IPS DF 4.7 (cell line): ENCODE results near the gene NR3C1.

Experiments used
- DNase-seq: peaks from one replicate; pipeline ENCODE4 v3.0.0-alpha.2; 2013; ENCODE audit warnings: low spot score; ENCODE audit errors: extremely low read depth

The NR3C1 gene

GRCh38 chr5:143403593-143404415 lies at the start of gene NR3C1:
NR3C1 (minus strand) TSS chr5:143403686; CDS start chr5:143400839, 2,847 bp downstream.
- DNase-seq = no peak

- DNase-seq = no peak
Observed at GRCh38 chr5:143449772-143450171, 46.3 kb upstream of the NR3C1 start.

- DNase-seq = no peak
Observed at GRCh38 chr5:143448518-143448917, 45.0 kb upstream of the NR3C1 start.

- DNase-seq = no peak
Observed at GRCh38 chr5:143447983-143448382, 44.5 kb upstream of the NR3C1 start.

- no peak for DNase-seq
Observed at GRCh38 chr5:143446535-143447226, 43.2 kb upstream of the NR3C1 start.

- no peak for DNase-seq
Observed at GRCh38 chr5:143445776-143446175, 42.3 kb upstream of the NR3C1 start.

GRCh38 chr5:143443330-143443729 lies 39.8 kb upstream of the NR3C1 start:
- no peak for DNase-seq

GRCh38 chr5:143442385-143442784 lies 38.9 kb upstream of the NR3C1 start:
- no peak for DNase-seq

- no peak for DNase-seq
Observed at GRCh38 chr5:143440448-143441115, 37.1 kb upstream of the NR3C1 start.

- DNase-seq = no peak
Observed at GRCh38 chr5:143437666-143438273, 34.3 kb upstream of the NR3C1 start.

GRCh38 chr5:143436871-143437270 lies 33.4 kb upstream of the NR3C1 start:
- no peak for DNase-seq

GRCh38 chr5:143435210-143435657 lies 31.7 kb upstream of the NR3C1 start:
- DNase-seq = no peak

GRCh38 chr5:143434261-143435209 lies 31.0 kb upstream of the NR3C1 start:
- DNase-seq = no peak

GRCh38 chr5:143433670-143434069 lies 30.2 kb upstream of the NR3C1 start:
- DNase-seq = no peak

- no peak for DNase-seq
Observed at GRCh38 chr5:143432658-143433239, 29.3 kb upstream of the NR3C1 start.

- DNase-seq = no peak
Observed at GRCh38 chr5:143431789-143432188, 28.3 kb upstream of the NR3C1 start.

GRCh38 chr5:143428738-143429420 lies 25.4 kb upstream of the NR3C1 start:
- no peak for DNase-seq

- no peak for DNase-seq
Observed at GRCh38 chr5:143428155-143428554, 24.7 kb upstream of the NR3C1 start.

- no peak for DNase-seq
Observed at GRCh38 chr5:143427122-143427735, 23.7 kb upstream of the NR3C1 start.
